BE2C (cell line): ENCODE measurements around the gene SCAMP3.
A peak's percentile ranks its signal among the peaks of the same experiment; 100 is the strongest.
"Not testable (repeated sequence)": the region's sequence is repeated elsewhere in the genome, so short reads cannot be mapped to it uniquely, and the experiment has no call there.

ENCODE experiments used
- DNase-seq: peaks from one replicate; pipeline ENCODE4 v3.0.0-alpha.2; 2020
- H3K27me3 ChIP-seq: fragments of 250-450 bp; sonication (Bioruptor Pico); 2 replicates; pipeline ENCODE4 v1.5.1; 2020; ENCODE audit warnings: mild to moderate bottlenecking
- H3K36me3 ChIP-seq: fragments of 250-450 bp; sonication (Bioruptor Pico); 2 replicates; pipeline ENCODE4 v1.5.1; 2020; ENCODE audit warnings: mild to moderate bottlenecking
- H3K4me1 ChIP-seq: fragments of 250-450 bp; sonication (Bioruptor Pico); 2 replicates; pipeline ENCODE4 v1.5.1; 2020
- H3K4me3 ChIP-seq: 2 replicates; pipeline ENCODE4 v1.5.1; 2011; ENCODE audit warnings: low read depth, low read length
- H3K9me3 ChIP-seq: fragments of 250-450 bp; sonication (Bioruptor Pico); 2 replicates; pipeline ENCODE4 v1.5.1; 2020
- TF ChIP-seq, protein P1 (sequence below): IDR thresholded peaks from 2 replicates; pipeline ENCODE4 v1.5.1; 2012; ENCODE audit warnings: mild to moderate bottlenecking, low read depth, low read length

The SCAMP3 gene

GRCh38 chr1:155227261-155228095, 34.7 kb downstream of the SCAMP3 start:
- Histone ChIP-seq H3K36me3 (peaks cover 4% of the 10 kb centered on the region; the same call in 1 of the 2 replicates), H3K4me3 (peak overlapping the region; percentile 70), H3K4me1 (peaks cover 8% of the 10 kb centered on the region), H3K27me3 (no peaks in the 10 kb centered on the region), H3K9me3 (no peaks in the 10 kb centered on the region)
- DNase-seq, result peak; percentile 99
- TF ChIP-seq, protein P1, sequence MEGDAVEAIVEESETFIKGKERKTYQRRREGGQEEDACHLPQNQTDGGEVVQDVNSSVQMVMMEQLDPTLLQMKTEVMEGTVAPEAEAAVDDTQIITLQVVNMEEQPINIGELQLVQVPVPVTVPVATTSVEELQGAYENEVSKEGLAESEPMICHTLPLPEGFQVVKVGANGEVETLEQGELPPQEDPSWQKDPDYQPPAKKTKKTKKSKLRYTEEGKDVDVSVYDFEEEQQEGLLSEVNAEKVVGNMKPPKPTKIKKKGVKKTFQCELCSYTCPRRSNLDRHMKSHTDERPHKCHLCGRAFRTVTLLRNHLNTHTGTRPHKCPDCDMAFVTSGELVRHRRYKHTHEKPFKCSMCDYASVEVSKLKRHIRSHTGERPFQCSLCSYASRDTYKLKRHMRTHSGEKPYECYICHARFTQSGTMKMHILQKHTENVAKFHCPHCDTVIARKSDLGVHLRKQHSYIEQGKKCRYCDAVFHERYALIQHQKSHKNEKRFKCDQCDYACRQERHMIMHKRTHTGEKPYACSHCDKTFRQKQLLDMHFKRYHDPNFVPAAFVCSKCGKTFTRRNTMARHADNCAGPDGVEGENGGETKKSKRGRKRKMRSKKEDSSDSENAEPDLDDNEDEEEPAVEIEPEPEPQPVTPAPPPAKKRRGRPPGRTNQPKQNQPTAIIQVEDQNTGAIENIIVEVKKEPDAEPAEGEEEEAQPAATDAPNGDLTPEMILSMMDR, result no peak

GRCh38 chr1:155226910-155227260, 35.3 kb downstream of the SCAMP3 start:
- Histone ChIP-seq H3K4me1 (peaks cover 8% of the 10 kb centered on the region), H3K9me3 (no peaks in the 10 kb centered on the region), H3K36me3 (peaks cover 4% of the 10 kb centered on the region; the same call in 1 of the 2 replicates), H3K27me3 (no peaks in the 10 kb centered on the region), H3K4me3 (peak overlapping the region; percentile 70)
- TF ChIP-seq, protein P1, result no peak
- peak; percentile 67 for DNase-seq

DNA sequence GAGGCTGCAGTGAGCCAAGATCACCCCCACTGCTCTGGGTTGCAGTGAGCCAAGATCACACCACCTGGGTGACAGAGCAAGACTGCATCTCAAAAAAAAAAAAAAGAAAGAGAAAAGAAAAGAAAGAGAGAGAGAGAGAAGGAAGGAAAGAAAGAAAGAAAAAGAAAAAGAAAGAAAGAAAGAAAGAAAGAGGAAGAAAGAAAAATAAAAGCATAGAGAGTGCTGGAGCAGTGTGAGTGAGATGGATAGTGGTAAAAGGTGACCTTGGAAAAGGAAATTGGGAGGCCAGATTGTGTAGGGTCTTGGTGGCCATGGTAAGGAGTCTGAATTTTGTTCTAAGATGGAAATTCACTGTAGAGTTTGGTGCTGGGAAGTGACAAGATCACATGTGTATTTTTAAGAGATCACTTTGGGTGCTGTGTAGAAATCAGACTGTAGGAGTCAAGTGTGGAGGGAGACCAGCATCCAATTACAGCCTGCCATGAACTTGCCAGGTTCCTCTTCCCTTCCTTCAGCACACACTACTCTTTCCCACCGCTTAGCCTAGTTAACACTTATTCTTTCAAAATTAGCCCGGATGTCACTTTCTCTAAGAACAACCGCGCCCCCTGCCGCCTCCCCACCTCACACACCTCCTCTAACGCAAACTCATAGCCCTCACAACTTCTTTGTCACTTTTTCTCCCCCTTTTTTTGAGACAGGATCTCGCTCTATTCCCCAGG, 35.8 kb downstream of the SCAMP3 start:
- DNase-seq, result peak; percentile 56
- H3K36me3 ChIP-seq, result peaks cover 4% of the 10 kb centered on the region; the same call in 1 of the 2 replicates
- peaks cover 8% of the 10 kb centered on the region for H3K4me1 ChIP-seq
- TF ChIP-seq, protein P1, result peak; percentile 59
- peak overlapping the region; percentile 70 for H3K4me3 ChIP-seq
- no peaks in the 10 kb centered on the region for H3K27me3 ChIP-seq
- no peaks in the 10 kb centered on the region for H3K9me3 ChIP-seq

DNA sequence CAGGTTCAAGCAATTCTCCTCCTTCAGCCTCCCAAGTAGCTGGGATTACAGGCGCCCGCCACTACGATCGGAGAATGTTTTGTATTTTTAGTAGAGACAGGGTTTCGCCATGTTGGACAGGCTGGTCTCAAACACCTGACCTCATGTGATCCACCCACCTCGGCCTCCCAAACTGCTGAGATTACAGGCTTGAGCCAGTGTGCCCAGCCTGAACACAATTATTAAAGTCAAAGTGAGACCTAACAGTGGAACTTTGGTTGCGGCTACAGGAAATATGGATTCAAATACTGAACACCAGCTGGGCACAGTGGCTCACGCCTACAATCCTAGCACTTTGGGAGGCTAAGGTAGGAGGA, 36.8 kb downstream of the SCAMP3 start:
- H3K36me3 ChIP-seq, H3K4me3 ChIP-seq, H3K9me3 ChIP-seq, H3K4me1 ChIP-seq, DNase-seq, H3K27me3 ChIP-seq: not testable (repeated sequence)

DNA sequence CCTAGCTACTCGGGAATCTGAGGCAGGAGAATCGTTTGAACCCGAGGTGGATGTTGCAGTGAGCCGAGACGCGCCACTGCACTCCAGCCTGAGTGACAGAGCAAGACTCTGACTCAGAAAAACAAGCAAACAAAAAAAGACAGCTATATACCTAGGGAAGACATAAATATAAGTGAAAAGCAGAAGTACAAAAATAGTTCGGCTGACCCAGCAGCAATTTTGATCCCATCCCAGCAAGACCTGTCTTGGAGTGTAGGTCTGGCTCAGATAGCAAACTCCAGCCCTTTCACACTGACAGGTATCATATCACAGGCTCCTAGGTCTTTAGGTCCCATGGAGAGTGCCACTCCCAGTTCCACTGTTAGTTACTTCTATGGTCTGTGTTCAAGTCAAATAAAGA, 39.1 kb downstream of the SCAMP3 start:
- no peak overlapping the region for H3K4me3 ChIP-seq
- TF ChIP-seq, protein P1, result no peak
- H3K27me3 ChIP-seq, result no peaks in the 10 kb centered on the region
- no peaks in the 10 kb centered on the region for H3K9me3 ChIP-seq
- DNase-seq, result no peak
- H3K36me3 ChIP-seq, result peaks cover 4% of the 10 kb centered on the region; the same call in 1 of the 2 replicates
- peaks cover 9% of the 10 kb centered on the region for H3K4me1 ChIP-seq

- not testable (repeated sequence) for DNase-seq, H3K4me1 ChIP-seq, H3K9me3 ChIP-seq, H3K4me3 ChIP-seq, H3K36me3 ChIP-seq, H3K27me3 ChIP-seq
Measured at GRCh38 chr1:155220211-155220965, 41.8 kb downstream of the SCAMP3 start.
